ENCODE data around the gene ANKRD60.

Gene ANKRD60

DNA sequence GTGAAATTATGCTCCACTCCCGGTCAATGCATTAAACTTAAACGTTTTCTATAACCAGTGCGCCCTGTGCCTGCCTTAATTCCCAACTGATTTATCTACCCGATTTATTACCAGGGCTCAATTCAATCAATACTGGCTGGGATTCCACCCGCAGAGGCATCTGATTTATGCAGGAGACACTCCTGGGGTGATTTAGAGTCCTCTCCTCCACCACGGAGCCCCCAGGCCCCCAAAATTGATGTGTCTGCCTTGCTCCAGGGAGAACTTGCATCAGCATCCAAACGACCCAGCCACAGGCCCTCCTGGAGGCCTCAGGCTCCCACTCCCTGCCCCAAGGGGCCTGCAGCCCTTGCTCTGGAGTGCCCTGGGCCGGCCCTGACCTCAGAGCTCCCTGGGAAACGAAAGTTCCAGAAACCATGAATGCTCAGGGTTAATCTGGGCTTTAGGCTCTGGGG is 29.5 kb downstream of the ANKRD60 start:
- H3K4me3 ChIP-seq (ENCODE audit: low read length), result no peak overlapping the region
- no peak for TF ChIP-seq ZNF274 (IDR thresholded peaks at IDR 0.05; ENCODE audit: low read depth, low read length)

DNA sequence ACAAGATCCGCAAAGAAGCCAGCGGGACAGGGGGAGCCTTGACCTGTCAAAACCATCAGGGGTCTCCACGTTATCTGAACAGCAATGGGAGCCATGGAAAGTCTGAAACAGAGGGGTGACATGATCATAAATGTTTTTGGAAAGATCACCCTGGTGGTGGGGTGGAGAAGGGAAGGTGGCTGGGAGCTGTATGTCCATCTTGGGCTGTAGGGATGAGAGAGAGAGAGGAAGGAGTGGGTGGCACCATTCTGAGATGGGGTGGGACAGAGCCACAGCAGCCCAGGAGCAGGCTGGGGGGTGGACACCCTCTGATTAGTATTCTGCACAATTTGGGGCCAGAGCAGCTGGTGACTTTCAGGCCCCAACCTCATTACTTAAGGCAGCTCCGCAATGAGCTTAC is 30.1 kb downstream of the ANKRD60 start:
- no peak overlapping the region for H3K4me3 ChIP-seq (ENCODE audit: low read length)
- no peak for TF ChIP-seq ZNF274 (IDR thresholded peaks at IDR 0.05; ENCODE audit: low read depth, low read length)

DNA sequence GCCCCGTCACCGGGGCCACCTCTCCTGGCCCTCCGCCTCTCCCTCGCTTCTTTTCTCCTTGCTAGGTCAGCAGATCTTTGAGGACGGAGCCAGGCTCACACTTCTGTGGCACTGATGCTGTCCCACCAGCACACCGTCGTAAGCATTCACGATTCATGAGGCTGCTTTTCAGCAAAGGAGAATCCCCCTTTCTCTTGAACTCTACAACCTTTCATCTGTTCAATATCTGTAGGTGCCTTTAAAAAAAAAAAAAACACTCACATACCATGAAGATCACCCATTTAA is 31.3 kb downstream of the ANKRD60 start:
- TF ChIP-seq ZNF274 (IDR thresholded peaks at IDR 0.05; ENCODE audit: low read depth, low read length), result no peak
- no peak overlapping the region for H3K4me3 ChIP-seq (ENCODE audit: low read length)

DNA sequence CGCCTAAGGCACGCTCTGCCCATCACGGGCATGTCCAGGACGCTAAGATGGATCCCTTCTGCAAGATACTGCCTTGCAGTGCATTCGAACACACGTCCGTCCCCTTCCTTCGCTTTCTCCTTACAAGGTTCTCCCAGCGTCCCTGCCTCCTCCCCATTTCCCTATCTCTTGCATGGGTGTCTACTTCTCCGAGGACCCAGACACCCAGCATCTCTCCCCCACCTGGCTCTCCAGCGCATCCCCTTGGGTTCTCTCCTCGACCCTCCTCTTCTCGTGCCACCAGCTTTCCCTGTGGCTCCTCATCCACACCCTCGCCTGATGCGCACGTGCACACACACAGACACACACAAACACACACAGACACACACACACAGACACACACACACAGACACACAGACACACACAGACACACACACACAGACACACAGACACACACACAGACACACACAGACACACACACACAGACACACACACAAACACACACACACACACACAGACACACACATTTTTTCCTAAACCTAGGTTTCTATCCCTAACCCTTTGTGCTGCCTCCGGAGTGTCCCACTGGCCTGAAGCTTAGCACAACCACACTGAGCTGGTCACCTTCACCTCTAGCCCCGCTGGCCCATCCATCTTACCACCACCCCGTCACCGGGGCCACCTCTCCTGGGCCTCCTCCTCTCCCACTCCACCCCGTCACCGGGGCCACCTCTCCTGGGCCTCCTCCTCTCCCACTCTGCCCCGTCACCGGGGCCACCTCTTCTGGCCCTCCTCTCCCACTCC is 31.9 kb downstream of the ANKRD60 start:
- TF ChIP-seq ZNF274 (IDR thresholded peaks at IDR 0.05; ENCODE audit: low read depth, low read length), result no peak
- no peak overlapping the region for H3K4me3 ChIP-seq (ENCODE audit: low read length)

DNA sequence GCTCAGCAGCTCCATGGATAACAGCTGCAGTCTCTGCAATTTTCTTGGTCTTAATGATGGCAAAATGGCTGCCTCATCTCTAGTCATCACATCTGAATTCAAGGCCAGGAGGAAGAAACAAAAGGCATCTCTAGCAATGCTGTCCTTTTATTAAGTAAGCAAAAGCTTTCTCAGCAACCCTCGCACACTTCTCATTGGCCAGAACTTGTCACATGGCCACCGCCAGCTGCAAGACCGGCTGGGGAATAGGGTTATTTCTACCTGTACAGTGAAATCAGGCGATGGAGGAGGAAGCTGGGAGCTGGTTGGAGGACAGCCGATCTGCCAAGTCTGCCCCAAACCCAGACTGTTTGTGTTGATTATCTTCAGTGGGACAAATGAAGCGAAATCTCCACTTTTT is 33.4 kb downstream of the ANKRD60 start:
- H3K4me3 ChIP-seq (ENCODE audit: low read length), result no peak overlapping the region
- TF ChIP-seq ZNF274 (IDR thresholded peaks at IDR 0.05; ENCODE audit: low read depth, low read length), result no peak

DNA sequence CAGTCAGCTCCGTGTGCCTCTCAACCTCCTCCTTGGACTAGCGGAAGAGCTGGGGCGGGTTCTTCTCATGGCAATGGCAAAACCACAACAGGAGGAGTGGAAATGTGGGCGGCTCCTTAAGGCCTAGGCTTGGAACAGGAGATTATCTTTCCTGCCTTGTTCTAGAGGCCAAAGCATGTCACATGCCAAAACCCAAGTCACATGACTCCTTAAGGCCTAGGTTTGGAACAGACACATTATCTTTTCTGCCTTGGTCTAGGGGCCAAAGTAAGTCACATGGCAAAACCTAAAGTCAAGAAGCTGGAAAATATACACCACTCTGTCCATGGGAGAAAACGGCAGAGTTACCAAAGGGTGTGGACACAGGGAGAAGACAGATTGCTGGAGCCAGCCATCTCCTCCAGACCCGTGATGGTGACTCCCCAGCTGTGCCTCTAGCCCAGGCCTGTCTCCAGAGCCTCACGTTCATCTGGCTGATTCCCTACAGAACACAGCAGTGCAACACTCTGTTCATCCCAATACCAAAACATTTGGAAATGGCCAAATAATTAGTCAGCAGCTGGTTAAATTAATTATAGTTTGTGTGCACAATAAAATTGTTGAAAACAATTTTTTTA is 34.2 kb downstream of the ANKRD60 start:
- TF ChIP-seq ZNF274 (IDR thresholded peaks at IDR 0.05; ENCODE audit: low read depth, low read length), result no peak
- no peak overlapping the region for H3K4me3 ChIP-seq (ENCODE audit: low read length)

DNA sequence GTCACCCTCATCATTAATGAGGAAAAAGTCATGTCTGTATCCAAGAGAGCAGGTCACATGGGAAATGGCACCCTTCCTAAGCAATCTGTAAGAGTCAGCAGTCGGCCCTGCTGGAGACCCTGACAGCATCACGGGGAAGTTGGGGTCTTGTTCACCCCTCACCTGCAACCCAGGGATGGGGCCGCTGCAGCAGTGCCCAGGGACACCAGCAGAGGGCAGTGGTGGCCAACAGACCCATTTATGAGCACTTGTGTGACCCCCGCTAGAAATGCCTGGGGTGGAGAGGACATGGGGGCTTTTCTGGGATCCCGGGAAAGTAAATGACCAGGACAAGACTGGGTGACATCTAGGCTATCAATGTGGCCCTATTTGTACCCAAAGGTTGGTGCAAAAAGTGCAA is 35.9 kb downstream of the ANKRD60 start:
- H3K4me3 ChIP-seq (ENCODE audit: low read length), result no peak overlapping the region
- TF ChIP-seq ZNF274 (IDR thresholded peaks at IDR 0.05; ENCODE audit: low read depth, low read length), result no peak

DNA sequence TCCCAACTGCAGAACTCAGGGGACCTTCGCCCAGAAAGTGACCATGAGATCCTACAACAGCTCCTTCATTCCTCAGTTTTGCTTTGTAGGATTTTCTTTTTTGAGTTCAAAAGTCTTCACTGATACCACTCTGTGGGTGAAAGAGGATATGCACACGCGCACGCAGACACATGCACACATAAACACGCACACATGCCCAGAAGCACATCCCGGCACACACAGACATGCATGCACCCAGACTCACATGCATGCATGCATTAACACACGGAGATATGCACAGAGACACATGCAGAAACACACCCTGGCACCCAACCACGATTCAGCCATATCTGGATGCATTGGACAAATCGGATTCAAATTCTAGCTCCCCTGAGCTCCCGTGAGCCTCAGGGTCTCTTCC is 36.4 kb downstream of the ANKRD60 start:
- TF ChIP-seq ZNF274 (IDR thresholded peaks at IDR 0.05; ENCODE audit: low read depth, low read length), result no peak
- H3K4me3 ChIP-seq (ENCODE audit: low read length), result no peak overlapping the region

DNA sequence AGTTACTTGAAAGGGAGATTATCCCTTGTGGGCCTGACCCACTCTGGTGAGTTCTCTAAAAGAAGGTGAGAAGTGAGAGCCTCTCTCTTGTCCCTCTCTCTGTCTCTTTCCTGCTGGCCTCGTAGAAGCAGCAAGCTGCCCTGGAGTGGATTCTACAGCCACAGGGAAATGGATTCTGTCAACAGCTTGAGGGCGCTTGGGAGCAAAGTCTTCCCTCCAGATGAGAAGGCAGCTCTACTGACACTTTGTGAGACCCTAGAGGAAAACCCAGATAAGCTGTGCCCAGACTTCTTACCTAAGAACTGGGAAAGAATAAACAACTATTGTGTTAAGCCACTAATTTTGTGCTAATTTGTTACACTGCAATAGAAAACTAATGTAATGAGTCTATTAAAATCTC is 39.9 kb downstream of the ANKRD60 start:
- no peak for TF ChIP-seq ZNF274 (IDR thresholded peaks at IDR 0.05; ENCODE audit: low read depth, low read length)

DNA sequence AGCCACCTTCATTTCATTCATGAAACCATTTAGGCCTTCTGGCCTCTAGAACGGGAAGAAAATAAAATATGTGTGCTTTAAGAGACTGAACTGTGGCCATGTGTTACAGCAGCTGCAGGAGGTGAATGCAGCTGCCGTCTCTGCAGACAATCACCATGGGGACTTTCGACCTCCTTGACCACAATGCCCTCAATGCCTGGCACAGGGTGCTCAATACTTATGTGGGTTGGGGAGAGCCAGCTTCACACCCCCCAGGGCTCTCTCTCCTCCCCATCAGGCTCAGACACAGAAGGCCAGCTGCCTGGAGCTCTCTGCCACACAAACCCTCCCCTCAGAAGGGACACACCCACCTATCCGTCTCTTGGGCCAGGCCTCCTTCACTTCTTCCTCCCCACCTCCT is 43.5 kb downstream of the ANKRD60 start:
- TF ChIP-seq ZNF274 (IDR thresholded peaks at IDR 0.05; ENCODE audit: low read depth, low read length), result no peak
- no peak overlapping the region for H3K4me3 ChIP-seq (ENCODE audit: low read length)

More for the DNA sequence above, 39.9 kb downstream of the ANKRD60 start:
- no peak overlapping the region for H3K4me3 ChIP-seq (ENCODE audit: low read length)

DNA sequence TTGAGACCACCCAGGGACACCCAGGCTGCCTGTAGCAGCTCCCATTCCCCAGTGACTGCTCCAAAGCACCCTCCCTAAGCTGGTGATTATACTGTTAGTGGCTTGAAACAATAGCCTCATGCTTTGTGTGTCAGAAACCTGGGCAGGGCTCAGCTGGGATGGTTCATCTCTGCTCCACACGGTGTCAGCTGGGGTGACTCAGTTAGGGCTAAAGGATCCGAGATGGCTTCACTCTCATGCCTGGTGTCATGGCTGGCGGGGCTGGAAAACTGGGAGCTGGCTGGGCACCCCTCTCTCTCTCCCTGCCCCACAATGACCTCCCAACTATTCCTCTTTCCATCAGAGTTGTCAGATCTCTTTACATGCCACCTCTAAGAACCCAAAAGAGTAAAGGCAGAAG is 44.4 kb downstream of the ANKRD60 start:
- no peak overlapping the region for H3K4me3 ChIP-seq (ENCODE audit: low read length)
- no peak for TF ChIP-seq ZNF274 (IDR thresholded peaks at IDR 0.05; ENCODE audit: low read depth, low read length)

DNA sequence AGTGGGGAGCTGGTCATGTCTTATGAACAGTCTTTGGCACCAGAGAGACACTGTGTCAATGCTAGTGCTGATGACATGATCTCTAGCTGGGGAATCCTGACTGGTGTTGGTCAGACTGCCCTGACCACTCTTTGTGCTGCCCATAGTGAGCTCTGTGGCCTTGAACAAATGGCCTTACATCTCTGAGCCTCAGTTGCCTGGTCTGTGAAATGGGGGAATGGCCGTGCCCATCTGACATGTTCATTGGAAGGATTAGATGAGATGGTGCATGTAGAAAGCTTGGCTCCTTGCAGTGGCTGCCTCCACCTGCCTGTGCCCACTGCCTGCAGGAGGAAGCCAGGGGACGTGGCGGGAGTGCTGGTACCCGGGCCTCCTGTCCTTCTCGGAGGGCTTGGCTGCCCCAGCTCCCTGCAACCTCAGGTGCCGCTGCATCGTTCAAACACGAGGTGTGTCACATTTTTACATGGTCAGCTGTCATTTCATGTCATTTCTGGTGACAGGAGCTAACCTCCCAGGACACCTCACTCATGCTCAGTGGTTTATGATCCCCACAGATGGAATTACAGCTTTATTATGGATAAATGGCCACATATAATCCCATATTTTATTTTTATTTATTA is 45.8 kb downstream of the ANKRD60 start:
- no peak overlapping the region for H3K4me3 ChIP-seq (ENCODE audit: low read length)
- no peak for TF ChIP-seq ZNF274 (IDR thresholded peaks at IDR 0.05; ENCODE audit: low read depth, low read length)

DNA sequence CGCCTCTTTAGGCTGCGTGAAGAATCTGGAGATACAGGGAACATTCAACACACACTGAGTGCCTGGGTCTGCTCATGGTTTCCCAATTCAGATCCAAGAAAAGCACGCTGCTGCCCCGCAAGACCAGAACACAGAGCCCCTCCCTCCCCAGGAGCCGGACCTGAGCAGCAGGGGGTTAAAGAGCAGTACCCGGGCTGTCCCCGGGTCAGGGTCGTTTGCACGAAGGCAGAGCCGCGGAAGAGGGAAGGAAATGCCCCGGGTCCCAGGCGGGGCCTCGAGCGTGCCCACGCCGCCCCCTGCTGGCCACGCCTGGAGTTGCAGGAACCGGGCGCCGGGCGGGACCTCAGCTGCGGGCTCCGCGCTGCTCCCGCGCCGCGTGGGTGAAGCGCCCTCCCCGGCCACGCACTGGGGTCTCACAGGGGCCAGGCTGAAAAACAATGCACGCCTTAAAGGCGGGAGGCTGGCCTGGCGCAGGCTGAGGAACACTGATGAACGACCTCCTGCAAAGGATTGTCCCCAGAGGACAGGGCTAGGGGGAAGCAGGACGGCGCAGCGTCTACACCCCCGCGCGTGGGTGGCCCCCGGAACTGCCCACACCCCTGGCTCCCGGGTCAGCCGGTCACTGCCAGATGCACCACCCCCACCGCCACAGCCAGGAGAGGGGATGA is 48.9 kb downstream of the ANKRD60 start:
- TF ChIP-seq ZNF274 (IDR thresholded peaks at IDR 0.05; ENCODE audit: low read depth, low read length), result no peak
- H3K4me3 ChIP-seq (ENCODE audit: low read length), result no peak overlapping the region

DNA sequence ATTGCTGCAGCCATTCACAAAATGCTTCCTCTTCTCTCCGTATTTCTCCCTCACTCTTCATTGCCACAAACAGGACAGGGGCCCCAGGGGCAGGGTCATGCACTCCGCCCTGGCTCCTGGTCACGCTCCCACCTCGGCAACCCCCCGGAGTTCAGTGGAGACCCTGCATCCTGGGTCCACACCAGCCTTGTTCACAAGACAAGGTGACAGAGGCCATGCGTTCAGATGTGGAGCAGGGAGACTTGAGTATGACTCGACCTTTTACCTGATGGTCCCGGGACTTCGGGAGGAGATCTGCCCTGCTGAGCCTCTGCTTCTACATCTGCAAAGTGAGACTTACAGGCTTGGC is 49.4 kb downstream of the ANKRD60 start:
- TF ChIP-seq ZNF274 (IDR thresholded peaks at IDR 0.05; ENCODE audit: low read depth, low read length), result no peak
- H3K4me3 ChIP-seq (ENCODE audit: low read length), result no peak overlapping the region

DNA sequence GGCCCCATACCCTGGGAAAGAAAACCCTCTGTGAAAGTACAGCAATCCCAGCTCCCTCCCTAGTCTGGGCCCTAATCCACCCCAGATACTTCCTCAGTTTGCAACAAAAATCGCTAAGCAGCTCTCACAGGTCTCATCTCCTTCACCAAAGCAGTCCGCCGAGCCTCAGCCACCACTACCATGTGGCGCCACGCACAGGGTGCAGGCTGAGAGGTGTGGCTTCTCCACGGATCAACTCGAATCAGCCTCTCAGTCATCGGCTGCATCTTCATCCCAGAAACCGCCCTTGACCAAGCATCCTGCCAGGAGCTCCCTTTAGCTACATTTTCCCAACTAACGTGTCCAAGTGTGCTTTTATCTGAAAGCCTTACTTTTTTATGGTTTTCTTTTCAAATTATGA is 50.7 kb downstream of the ANKRD60 start:
- TF ChIP-seq ZNF274 (IDR thresholded peaks at IDR 0.05; ENCODE audit: low read depth, low read length), result no peak
- H3K4me3 ChIP-seq (ENCODE audit: low read length), result no peak overlapping the region

Data from GM08714 (cell line).